GM12878 (cell line): ENCODE data around the gene CCDC85A.

Experiments used
- CTCF ChIP-seq, 3 experiments: IDR thresholded peaks in 2 of 3; conservative IDR thresholded peaks in 1 of 3; 2 replicates each; pipeline ENCODE4 v1.5.1; 2011; ENCODE audit warnings: low read depth in 3 of 3, low read length in 3 of 3, mild to moderate bottlenecking in 3 of 3, control low read depth in 2 of 3, moderate library complexity in 2 of 3, inconsistent platforms in 1 of 3, mixed read lengths in 1 of 3; ENCODE audit not compliant: control insufficient read depth in 2 of 3, insufficient read depth in 1 of 3; ENCODE audit errors: extremely low read depth in 1 of 3
- HDAC2 ChIP-seq: fragments of 200-600 bp; sonication (generic); IDR thresholded peaks from 2 replicates; pipeline ENCODE4 v1.6.1; 2017

GRCh38 chr2:56318147-56318546 is 134.4 kb downstream of the CCDC85A start:
- TF ChIP-seq CTCF (IDR thresholded peaks at IDR 0.05 in 2 of 3, conservative IDR thresholded peaks at IDR 0.05 in 1 of 3; ENCODE audit: control insufficient read depth in 2 of 3, extremely low read depth in 1 of 3, insufficient read depth in 1 of 3, low read depth in 3 of 3, low read length in 3 of 3), result no peak
- no peak for TF ChIP-seq HDAC2
